PFSK-1 (cell line): ENCODE results near the gene MAML2.

Source experiments
- FOXP2 ChIP-seq: optimal IDR thresholded peaks from 2 replicates; pipeline ENCODE3; 2011; ENCODE audit warnings: borderline replicate concordance, control low read depth, inconsistent platforms; ENCODE audit not compliant: insufficient read depth; ENCODE audit errors: extremely low read length, extremely low read depth
- POLR2AphosphoS5 ChIP-seq: IDR thresholded peaks from 2 replicates; pipeline ENCODE4 v1.6.1; 2012; ENCODE audit warnings: low read depth, mild to moderate bottlenecking, control low read depth, low read length, moderate library complexity
- SIN3A ChIP-seq: IDR thresholded peaks from 2 replicates; pipeline ENCODE4 v1.6.1; 2012; ENCODE audit warnings: mild to moderate bottlenecking, low read length, moderate library complexity, borderline replicate concordance; ENCODE audit not compliant: insufficient read depth
- TAF1 ChIP-seq: IDR thresholded peaks from 2 replicates; pipeline ENCODE4 v1.6.1; 2012; ENCODE audit warnings: low read length, control low read depth, borderline replicate concordance; ENCODE audit not compliant: insufficient read depth
- TF ChIP-seq, protein P1 (sequence below), 2 experiments: IDR thresholded peaks; 2 replicates each; pipeline versions ENCODE4 v1.6.1 to v1.8.0; 2011 to 2012; ENCODE audit warnings: low read depth in 2 of 2, low read length in 2 of 2, control low read depth in 1 of 2, inconsistent platforms in 1 of 2, mild to moderate bottlenecking in 1 of 2, moderate library complexity in 1 of 2; ENCODE audit not compliant: insufficient read depth in 1 of 2

Gene MAML2

DNA sequence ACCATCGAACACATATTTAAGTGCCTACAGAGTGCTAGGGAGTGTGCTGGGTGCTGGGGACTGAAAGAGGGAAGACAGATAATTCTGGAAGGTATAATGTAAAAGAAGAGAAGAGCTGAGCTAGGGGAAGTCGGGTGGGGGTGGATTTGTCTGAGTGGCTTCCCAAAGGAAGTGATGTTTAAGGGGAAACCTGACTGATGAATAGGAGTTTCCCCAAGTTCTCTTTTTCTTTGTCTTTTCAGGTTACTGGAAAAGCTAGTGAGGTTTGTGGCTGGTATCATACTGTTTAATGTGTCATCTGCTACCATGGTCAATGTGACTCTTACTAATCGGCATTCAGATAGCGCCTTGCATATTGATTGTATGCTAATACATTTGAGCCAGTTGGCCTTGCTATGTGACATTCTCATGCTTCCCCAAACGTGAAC, 267.4 kb downstream of the MAML2 start:
- TF ChIP-seq POLR2AphosphoS5, result no peak
- TF ChIP-seq, protein P1, sequence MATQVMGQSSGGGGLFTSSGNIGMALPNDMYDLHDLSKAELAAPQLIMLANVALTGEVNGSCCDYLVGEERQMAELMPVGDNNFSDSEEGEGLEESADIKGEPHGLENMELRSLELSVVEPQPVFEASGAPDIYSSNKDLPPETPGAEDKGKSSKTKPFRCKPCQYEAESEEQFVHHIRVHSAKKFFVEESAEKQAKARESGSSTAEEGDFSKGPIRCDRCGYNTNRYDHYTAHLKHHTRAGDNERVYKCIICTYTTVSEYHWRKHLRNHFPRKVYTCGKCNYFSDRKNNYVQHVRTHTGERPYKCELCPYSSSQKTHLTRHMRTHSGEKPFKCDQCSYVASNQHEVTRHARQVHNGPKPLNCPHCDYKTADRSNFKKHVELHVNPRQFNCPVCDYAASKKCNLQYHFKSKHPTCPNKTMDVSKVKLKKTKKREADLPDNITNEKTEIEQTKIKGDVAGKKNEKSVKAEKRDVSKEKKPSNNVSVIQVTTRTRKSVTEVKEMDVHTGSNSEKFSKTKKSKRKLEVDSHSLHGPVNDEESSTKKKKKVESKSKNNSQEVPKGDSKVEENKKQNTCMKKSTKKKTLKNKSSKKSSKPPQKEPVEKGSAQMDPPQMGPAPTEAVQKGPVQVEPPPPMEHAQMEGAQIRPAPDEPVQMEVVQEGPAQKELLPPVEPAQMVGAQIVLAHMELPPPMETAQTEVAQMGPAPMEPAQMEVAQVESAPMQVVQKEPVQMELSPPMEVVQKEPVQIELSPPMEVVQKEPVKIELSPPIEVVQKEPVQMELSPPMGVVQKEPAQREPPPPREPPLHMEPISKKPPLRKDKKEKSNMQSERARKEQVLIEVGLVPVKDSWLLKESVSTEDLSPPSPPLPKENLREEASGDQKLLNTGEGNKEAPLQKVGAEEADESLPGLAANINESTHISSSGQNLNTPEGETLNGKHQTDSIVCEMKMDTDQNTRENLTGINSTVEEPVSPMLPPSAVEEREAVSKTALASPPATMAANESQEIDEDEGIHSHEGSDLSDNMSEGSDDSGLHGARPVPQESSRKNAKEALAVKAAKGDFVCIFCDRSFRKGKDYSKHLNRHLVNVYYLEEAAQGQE (IDR thresholded peaks at IDR 0.05; ENCODE audit: insufficient read depth in 1 of 2, low read depth in 2 of 2, low read length in 2 of 2), result no peak
- TF ChIP-seq TAF1, result no peak
- TF ChIP-seq FOXP2, result no peak
- TF ChIP-seq SIN3A, result no peak

GRCh38 chr11:96074551-96075310, 268.3 kb downstream of the MAML2 start:
- TF ChIP-seq SIN3A (no peak), TAF1 (no peak), POLR2AphosphoS5 (no peak), FOXP2 (no peak)
- TF ChIP-seq, protein P1 (IDR thresholded peaks at IDR 0.05; ENCODE audit: insufficient read depth in 1 of 2, low read depth in 2 of 2, low read length in 2 of 2), result no peak

DNA sequence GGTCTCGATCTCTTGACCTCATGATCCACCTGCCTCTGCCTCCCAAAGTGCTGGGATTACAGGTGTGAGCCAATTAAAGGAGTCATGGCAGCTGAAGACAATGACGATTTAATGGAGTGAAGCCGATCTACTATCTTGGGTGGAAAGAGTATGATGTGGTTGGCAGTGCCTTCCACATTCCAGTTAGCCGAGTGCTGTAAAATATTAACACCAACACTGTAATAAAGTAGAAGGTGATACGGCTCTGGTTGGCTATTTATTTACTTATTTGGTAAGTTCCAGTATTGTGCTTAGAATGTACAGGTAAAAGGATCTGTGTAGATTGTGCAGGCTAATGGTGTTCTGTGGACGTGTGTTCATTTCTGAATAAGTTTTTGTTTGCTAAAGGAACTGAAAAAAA, 269.5 kb downstream of the MAML2 start:
- TF ChIP-seq, protein P1 (IDR thresholded peaks at IDR 0.05; ENCODE audit: insufficient read depth in 1 of 2, low read depth in 2 of 2, low read length in 2 of 2), result no peak
- TF ChIP-seq SIN3A (no peak), POLR2AphosphoS5 (no peak), TAF1 (no peak), FOXP2 (no peak)

GRCh38 chr11:96072592-96072991, 270.4 kb downstream of the MAML2 start:
- TF ChIP-seq POLR2AphosphoS5, result no peak
- TF ChIP-seq TAF1, result no peak
- TF ChIP-seq SIN3A, result no peak
- TF ChIP-seq, protein P1 (IDR thresholded peaks at IDR 0.05; ENCODE audit: insufficient read depth in 1 of 2, low read depth in 2 of 2, low read length in 2 of 2), result no peak
- no peak for TF ChIP-seq FOXP2

- TF ChIP-seq FOXP2 (no peak), SIN3A (no peak)
- TF ChIP-seq, protein P1 (IDR thresholded peaks at IDR 0.05; ENCODE audit: insufficient read depth in 1 of 2, low read depth in 2 of 2, low read length in 2 of 2), result no peak
These were observed 272.5 kb downstream of the MAML2 start for GRCh38 chr11:96070453-96070852.
